ENCODE results near the gene HDAC1.

- TF ChIP-seq CTCF (IDR thresholded peaks at IDR 0.05 in 8 of 11, conservative IDR thresholded peaks at IDR 0.05 in 3 of 11), result no peak
- no peak for TF ChIP-seq POLR2A (IDR thresholded peaks at IDR 0.05)
Measured at GRCh38 chr1:32377541-32378220, 85.8 kb downstream of the HDAC1 start.

All from spleen (tissue), 7 donors.